CD1c-positive myeloid dendritic cell (primary cell): Measurements from ENCODE around the gene NFASC.

Experiments
- DNase-seq: peaks from one replicate; pipeline ENCODE4 v3.0.0-alpha.2; 2016; ENCODE audit errors: extremely low spot score

The NFASC gene

GRCh38 chr1:204859861-204860267 is 10.8 kb upstream of the NFASC start:
- no peak for DNase-seq

- no peak for DNase-seq
Observed at GRCh38 chr1:204863024-204863423, 7.6 kb upstream of the NFASC start.

- no peak for DNase-seq
Observed at GRCh38 chr1:204863730-204864129, 6.9 kb upstream of the NFASC start.

- no peak for DNase-seq
Observed at GRCh38 chr1:204866051-204866596, 4.5 kb upstream of the NFASC start.

- no peak for DNase-seq
Observed at GRCh38 chr1:204867203-204867602, 3.5 kb upstream of the NFASC start.

- DNase-seq, result no peak
Observed at GRCh38 chr1:204867666-204868339, 2.9 kb upstream of the NFASC start.

GRCh38 chr1:204868340-204868700 is 2.3 kb upstream of the NFASC start:
- no peak for DNase-seq

GRCh38 chr1:204869097-204869496 is 1.6 kb upstream of the NFASC start:
- no peak for DNase-seq

- DNase-seq, result no peak
Observed at GRCh38 chr1:204871405-204872037, 859 bp downstream of the NFASC start.

GRCh38 chr1:204872262-204872881 is 1.7 kb downstream of the NFASC start:
- no peak for DNase-seq

GRCh38 chr1:204873176-204873575 is 2.5 kb downstream of the NFASC start:
- no peak for DNase-seq

GRCh38 chr1:204873714-204874113 is 3.1 kb downstream of the NFASC start:
- no peak for DNase-seq

- DNase-seq, result no peak
Observed at GRCh38 chr1:204874274-204874673, 3.6 kb downstream of the NFASC start.

GRCh38 chr1:204875255-204875654 is 4.6 kb downstream of the NFASC start:
- DNase-seq, result no peak

GRCh38 chr1:204878621-204879234 is 8.1 kb downstream of the NFASC start:
- no peak for DNase-seq

GRCh38 chr1:204879351-204879750 is 8.7 kb downstream of the NFASC start:
- no peak for DNase-seq

GRCh38 chr1:204880906-204881305 is 10.2 kb downstream of the NFASC start:
- DNase-seq, result no peak

GRCh38 chr1:204882479-204882878 is 11.8 kb downstream of the NFASC start:
- no peak for DNase-seq

GRCh38 chr1:204883405-204883804 is 12.7 kb downstream of the NFASC start:
- no peak for DNase-seq

GRCh38 chr1:204885288-204885711 is 14.6 kb downstream of the NFASC start:
- DNase-seq, result no peak

GRCh38 chr1:204885790-204886189 is 15.1 kb downstream of the NFASC start:
- DNase-seq, result no peak

- no peak for DNase-seq
Observed at GRCh38 chr1:204887846-204888245, 17.2 kb downstream of the NFASC start.

GRCh38 chr1:204888294-204888693 is 17.6 kb downstream of the NFASC start:
- DNase-seq, result no peak
